ENCODE measurements around the gene B4GALT3.

The B4GALT3 gene

GRCh38 chr1:161188381-161188780 lies 11.1 kb upstream of the B4GALT3 start:
- in situ Hi-C loops (cut with MboI; ENCODE audit: low sequenced_read_pairs) = no loop called here

- in situ Hi-C loops (cut with MboI; ENCODE audit: low sequenced_read_pairs) = no loop called here
Observed at GRCh38 chr1:161187311-161187710, 10.0 kb upstream of the B4GALT3 start.

- in situ Hi-C loops (cut with MboI; ENCODE audit: low sequenced_read_pairs) = no loop called here
Observed at GRCh38 chr1:161185732-161186311, 8.5 kb upstream of the B4GALT3 start.

- in situ Hi-C loops (cut with MboI; ENCODE audit: low sequenced_read_pairs) = no loop called here
Observed at GRCh38 chr1:161185282-161185682, 8.0 kb upstream of the B4GALT3 start.

GRCh38 chr1:161182214-161182613 lies 4.9 kb upstream of the B4GALT3 start:
- in situ Hi-C loops (cut with MboI; ENCODE audit: low sequenced_read_pairs) = no loop called here

- in situ Hi-C loops (cut with MboI; ENCODE audit: low sequenced_read_pairs) = no loop called here
Observed at GRCh38 chr1:161180639-161181038, 3.3 kb upstream of the B4GALT3 start.

GRCh38 chr1:161179698-161180097 lies 2.4 kb upstream of the B4GALT3 start:
- in situ Hi-C loops (cut with MboI; ENCODE audit: low sequenced_read_pairs) = no loop called here

GRCh38 chr1:161177936-161178244 lies 583 bp upstream of the B4GALT3 start:
- in situ Hi-C loops (cut with MboI; ENCODE audit: low sequenced_read_pairs) = no loop called here

- in situ Hi-C loops (cut with MboI; ENCODE audit: low sequenced_read_pairs) = no loop called here
Observed at GRCh38 chr1:161176468-161177111, 717 bp downstream of the B4GALT3 start.

- in situ Hi-C loops (cut with MboI; ENCODE audit: low sequenced_read_pairs) = no loop called here
Observed at GRCh38 chr1:161175771-161176453, 1.4 kb downstream of the B4GALT3 start.

- in situ Hi-C loops (cut with MboI; ENCODE audit: low sequenced_read_pairs) = no loop called here
Observed at GRCh38 chr1:161174911-161175310, 2.4 kb downstream of the B4GALT3 start.

- in situ Hi-C loops (cut with MboI; ENCODE audit: low sequenced_read_pairs) = no loop called here
Observed at GRCh38 chr1:161173711-161174110, 3.6 kb downstream of the B4GALT3 start.

GRCh38 chr1:161172776-161173376 lies 4.4 kb downstream of the B4GALT3 start:
- in situ Hi-C loops (cut with MboI; ENCODE audit: low sequenced_read_pairs) = no loop called here

- in situ Hi-C loops (cut with MboI; ENCODE audit: low sequenced_read_pairs) = no loop called here
Observed at GRCh38 chr1:161172349-161172748, 5.0 kb downstream of the B4GALT3 start.

- in situ Hi-C loops (cut with MboI; ENCODE audit: low sequenced_read_pairs) = no loop called here
Observed at GRCh38 chr1:161171696-161172095, 5.6 kb downstream of the B4GALT3 start.

- in situ Hi-C loops (cut with MboI; ENCODE audit: low sequenced_read_pairs) = no loop called here
Observed at GRCh38 chr1:161171191-161171590, 6.1 kb downstream of the B4GALT3 start.

- in situ Hi-C loops (cut with MboI; ENCODE audit: low sequenced_read_pairs) = no loop called here
Observed at GRCh38 chr1:161168906-161169305, 8.4 kb downstream of the B4GALT3 start.

- in situ Hi-C loops (cut with MboI; ENCODE audit: low sequenced_read_pairs) = no loop called here
Observed at GRCh38 chr1:161166669-161167548, 10.4 kb downstream of the B4GALT3 start.

- in situ Hi-C loops (cut with MboI; ENCODE audit: low sequenced_read_pairs) = no loop called here
Observed at GRCh38 chr1:161165742-161166668, 11.3 kb downstream of the B4GALT3 start, which contains the start of gene PPOX. Gene PPOX (plus strand): TSS chr1:161166426. CDS start chr1:161166848, 422 bp downstream.

Data from hTERT RPE-1 (cell line).